ENCODE data around the gene PERM1. TPM values are rescaled to one million over a fixed set of nuclear protein-coding genes. Genes with fewer than 3 reads are reported as not detected.

Gene PERM1
- total RNA-seq, 1 experiment from 2014 or later: not detected

DNA sequence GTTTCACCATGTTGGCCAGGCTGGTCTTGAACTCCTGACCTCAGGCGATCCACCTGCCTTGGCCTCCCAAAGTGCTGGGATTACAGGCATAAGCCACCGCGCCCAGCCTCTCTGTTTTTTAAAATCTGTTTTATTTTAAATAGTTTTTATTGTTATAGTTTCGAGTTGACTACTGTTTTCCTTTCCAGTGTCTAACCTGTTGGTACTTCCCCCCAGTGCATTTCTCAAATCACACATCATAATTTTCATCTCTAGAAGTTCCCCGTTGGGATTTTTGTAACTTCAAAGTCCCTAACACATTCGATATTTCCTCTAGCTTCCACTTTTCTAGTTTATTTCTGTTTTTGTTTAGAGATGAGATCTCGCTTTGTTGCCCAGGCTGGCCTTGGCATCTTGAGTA is 10.5 kb upstream of the PERM1 start:
- H3K9me3 Mint-ChIP-seq: peaks cover 21% of the 10 kb centered on the region
- ATAC-seq: no peak

More for the DNA sequence above, 10.5 kb upstream of the PERM1 start:
- Mint-ChIP-seq H3K27ac (no peak overlapping the region), H3K36me3 (peaks cover 7% of the 10 kb centered on the region; the same call in 1 of the 2 replicates), H3K4me1 (peaks cover 5% of the 10 kb centered on the region), H3K4me3 (no peak overlapping the region), H3K27me3 (ENCODE audit: low read depth) (peaks cover 92% of the 10 kb centered on the region)
- ChIA-PET POLR2A (no interaction called here), CTCF (interaction anchor here (3.7 kb wide), 1 partner anchor 8 kb away, joined by 17 read pairs; no protein-coding TSS in a partner anchor)
- TF ChIP-seq E2F4 (CRISPR knock-in tag; IDR thresholded peaks at IDR 0.05; ENCODE audit: borderline replicate concordance, low read depth) (no peak), ARID4B (CRISPR knock-in tag; IDR thresholded peaks at IDR 0.05; ENCODE audit: borderline replicate concordance) (no peak), IRF1 (CRISPR knock-in tag; IDR thresholded peaks at IDR 0.05) (no peak), CBFB (CRISPR knock-in tag; IDR thresholded peaks at IDR 0.05; ENCODE audit: low read depth) (no peak), USF1 (CRISPR knock-in tag; IDR thresholded peaks at IDR 0.05) (no peak), ZNF671 (CRISPR knock-in tag; IDR thresholded peaks at IDR 0.05) (no peak), ZNF263 (CRISPR knock-in tag; IDR thresholded peaks at IDR 0.05; ENCODE audit: low read depth) (no peak), GABPB1 (CRISPR knock-in tag; IDR thresholded peaks at IDR 0.05) (no peak), ZNF532 (CRISPR knock-in tag; IDR thresholded peaks at IDR 0.05; ENCODE audit: borderline replicate concordance) (no peak), ZNF121 (CRISPR knock-in tag; IDR thresholded peaks at IDR 0.05) (no peak), GRHL2 (CRISPR knock-in tag; IDR thresholded peaks at IDR 0.05; ENCODE audit: insufficient replicate concordance, severe bottlenecking) (no peak), MYBL2 (CRISPR knock-in tag; IDR thresholded peaks at IDR 0.05) (no peak), JUN (CRISPR knock-in tag; IDR thresholded peaks at IDR 0.05) (no peak), AR (CRISPR knock-in tag; IDR thresholded peaks at IDR 0.05) (no peak)
- TF ChIP-seq, protein P1, sequence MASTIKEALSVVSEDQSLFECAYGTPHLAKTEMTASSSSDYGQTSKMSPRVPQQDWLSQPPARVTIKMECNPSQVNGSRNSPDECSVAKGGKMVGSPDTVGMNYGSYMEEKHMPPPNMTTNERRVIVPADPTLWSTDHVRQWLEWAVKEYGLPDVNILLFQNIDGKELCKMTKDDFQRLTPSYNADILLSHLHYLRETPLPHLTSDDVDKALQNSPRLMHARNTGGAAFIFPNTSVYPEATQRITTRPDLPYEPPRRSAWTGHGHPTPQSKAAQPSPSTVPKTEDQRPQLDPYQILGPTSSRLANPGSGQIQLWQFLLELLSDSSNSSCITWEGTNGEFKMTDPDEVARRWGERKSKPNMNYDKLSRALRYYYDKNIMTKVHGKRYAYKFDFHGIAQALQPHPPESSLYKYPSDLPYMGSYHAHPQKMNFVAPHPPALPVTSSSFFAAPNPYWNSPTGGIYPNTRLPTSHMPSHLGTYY (CRISPR knock-in tag; IDR thresholded peaks at IDR 0.05): no peak
- TF ChIP-seq, protein P2, sequence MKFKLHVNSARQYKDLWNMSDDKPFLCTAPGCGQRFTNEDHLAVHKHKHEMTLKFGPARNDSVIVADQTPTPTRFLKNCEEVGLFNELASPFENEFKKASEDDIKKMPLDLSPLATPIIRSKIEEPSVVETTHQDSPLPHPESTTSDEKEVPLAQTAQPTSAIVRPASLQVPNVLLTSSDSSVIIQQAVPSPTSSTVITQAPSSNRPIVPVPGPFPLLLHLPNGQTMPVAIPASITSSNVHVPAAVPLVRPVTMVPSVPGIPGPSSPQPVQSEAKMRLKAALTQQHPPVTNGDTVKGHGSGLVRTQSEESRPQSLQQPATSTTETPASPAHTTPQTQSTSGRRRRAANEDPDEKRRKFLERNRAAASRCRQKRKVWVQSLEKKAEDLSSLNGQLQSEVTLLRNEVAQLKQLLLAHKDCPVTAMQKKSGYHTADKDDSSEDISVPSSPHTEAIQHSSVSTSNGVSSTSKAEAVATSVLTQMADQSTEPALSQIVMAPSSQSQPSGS (CRISPR knock-in tag; IDR thresholded peaks at IDR 0.05; ENCODE audit: borderline replicate concordance, low read depth): no peak
- TF ChIP-seq, protein P3, sequence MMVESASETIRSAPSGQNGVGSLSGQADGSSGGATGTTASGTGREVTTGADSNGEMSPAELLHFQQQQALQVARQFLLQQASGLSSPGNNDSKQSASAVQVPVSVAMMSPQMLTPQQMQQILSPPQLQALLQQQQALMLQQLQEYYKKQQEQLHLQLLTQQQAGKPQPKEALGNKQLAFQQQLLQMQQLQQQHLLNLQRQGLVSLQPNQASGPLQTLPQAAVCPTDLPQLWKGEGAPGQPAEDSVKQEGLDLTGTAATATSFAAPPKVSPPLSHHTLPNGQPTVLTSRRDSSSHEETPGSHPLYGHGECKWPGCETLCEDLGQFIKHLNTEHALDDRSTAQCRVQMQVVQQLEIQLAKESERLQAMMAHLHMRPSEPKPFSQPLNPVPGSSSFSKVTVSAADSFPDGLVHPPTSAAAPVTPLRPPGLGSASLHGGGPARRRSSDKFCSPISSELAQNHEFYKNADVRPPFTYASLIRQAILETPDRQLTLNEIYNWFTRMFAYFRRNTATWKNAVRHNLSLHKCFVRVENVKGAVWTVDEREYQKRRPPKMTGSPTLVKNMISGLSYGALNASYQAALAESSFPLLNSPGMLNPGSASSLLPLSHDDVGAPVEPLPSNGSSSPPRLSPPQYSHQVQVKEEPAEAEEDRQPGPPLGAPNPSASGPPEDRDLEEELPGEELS (CRISPR knock-in tag; IDR thresholded peaks at IDR 0.05): no peak
- no peak for DNase-seq (ENCODE audit: low spot score)

Measured in WTC11 (cell line).